ENCODE results near the gene CDH11. TPM values are rescaled to one million over a fixed set of nuclear protein-coding genes. Genes with fewer than 3 reads are reported as not detected.

Gene CDH11
- total and polyA plus RNA-seq, 8 donors: 2.2 to 171 (median 15.2) TPM

DNA sequence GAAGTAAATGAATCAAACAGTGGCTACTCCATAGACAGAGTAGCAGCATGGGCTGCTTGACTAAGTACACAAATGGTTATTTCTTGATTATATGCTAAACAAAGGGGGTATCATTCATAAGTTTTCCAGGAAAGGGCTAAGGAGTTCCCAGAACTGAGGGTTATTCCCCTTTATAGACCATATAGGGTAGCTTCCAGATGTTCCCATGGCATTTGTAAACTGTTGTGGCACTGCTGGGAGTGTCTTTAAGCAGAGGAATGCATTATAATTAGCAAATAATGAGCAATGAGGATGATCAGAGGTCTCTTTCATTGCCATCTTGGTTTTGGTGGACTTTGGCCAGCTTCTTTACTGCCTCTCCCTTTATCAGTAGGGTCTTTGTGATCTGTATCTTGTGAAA lies 105.1 kb downstream of the CDH11 start:
- intact Hi-C loops (cut with DNase I; ENCODE audit: low total_unique reads): no loop called here
- H3K4me3 ChIP-seq: no peak overlapping the region
- H3K9me3 ChIP-seq: no peaks in the 10 kb centered on the region
- H3K36me3 ChIP-seq: no peaks in the 10 kb centered on the region
- DNase-seq: no peak
- no peak overlapping the region for H3K27ac ChIP-seq
- TF ChIP-seq POLR2A (IDR thresholded peaks at IDR 0.05) (no peak), EP300 (IDR thresholded peaks at IDR 0.05) (no peak), POLR2AphosphoS5 (IDR thresholded peaks at IDR 0.05) (no peak)
- TF ChIP-seq, protein P1, sequence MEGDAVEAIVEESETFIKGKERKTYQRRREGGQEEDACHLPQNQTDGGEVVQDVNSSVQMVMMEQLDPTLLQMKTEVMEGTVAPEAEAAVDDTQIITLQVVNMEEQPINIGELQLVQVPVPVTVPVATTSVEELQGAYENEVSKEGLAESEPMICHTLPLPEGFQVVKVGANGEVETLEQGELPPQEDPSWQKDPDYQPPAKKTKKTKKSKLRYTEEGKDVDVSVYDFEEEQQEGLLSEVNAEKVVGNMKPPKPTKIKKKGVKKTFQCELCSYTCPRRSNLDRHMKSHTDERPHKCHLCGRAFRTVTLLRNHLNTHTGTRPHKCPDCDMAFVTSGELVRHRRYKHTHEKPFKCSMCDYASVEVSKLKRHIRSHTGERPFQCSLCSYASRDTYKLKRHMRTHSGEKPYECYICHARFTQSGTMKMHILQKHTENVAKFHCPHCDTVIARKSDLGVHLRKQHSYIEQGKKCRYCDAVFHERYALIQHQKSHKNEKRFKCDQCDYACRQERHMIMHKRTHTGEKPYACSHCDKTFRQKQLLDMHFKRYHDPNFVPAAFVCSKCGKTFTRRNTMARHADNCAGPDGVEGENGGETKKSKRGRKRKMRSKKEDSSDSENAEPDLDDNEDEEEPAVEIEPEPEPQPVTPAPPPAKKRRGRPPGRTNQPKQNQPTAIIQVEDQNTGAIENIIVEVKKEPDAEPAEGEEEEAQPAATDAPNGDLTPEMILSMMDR (IDR thresholded peaks at IDR 0.05): no peak
- no peaks in the 10 kb centered on the region for H3K4me1 ChIP-seq
- no peaks in the 10 kb centered on the region for H3K27me3 ChIP-seq

DNA sequence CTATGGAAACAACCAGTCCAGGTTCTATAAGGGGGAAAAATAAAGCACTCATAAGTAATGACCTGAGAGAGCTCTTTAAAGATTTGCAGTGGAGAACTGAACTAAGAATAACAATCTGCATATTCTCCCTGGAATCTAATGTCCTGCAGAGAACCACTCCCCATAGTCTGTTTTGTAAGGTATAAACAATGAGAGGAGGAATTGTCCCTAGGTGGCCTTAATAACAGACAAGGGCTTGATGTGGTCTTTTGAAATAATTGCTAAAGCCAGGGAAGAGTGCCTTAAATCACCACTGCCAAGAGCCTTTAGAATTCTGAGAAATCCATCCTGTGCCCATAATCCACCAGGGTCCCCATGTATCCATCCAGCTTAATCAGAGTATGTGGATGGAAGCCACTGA lies 106.3 kb downstream of the CDH11 start:
- no peaks in the 10 kb centered on the region for H3K27me3 ChIP-seq
- TF ChIP-seq, protein P1 (IDR thresholded peaks at IDR 0.05): no peak
- TF ChIP-seq POLR2A (IDR thresholded peaks at IDR 0.05) (no peak), EP300 (IDR thresholded peaks at IDR 0.05) (no peak), POLR2AphosphoS5 (IDR thresholded peaks at IDR 0.05) (no peak)
- intact Hi-C loops (cut with DNase I; ENCODE audit: low total_unique reads): no loop called here
- DNase-seq: no peak
- H3K4me1 ChIP-seq: no peaks in the 10 kb centered on the region
- H3K9me3 ChIP-seq: no peaks in the 10 kb centered on the region
- H3K4me3 ChIP-seq: no peak overlapping the region
- H3K27ac ChIP-seq: no peak overlapping the region
- no peaks in the 10 kb centered on the region for H3K36me3 ChIP-seq

DNA sequence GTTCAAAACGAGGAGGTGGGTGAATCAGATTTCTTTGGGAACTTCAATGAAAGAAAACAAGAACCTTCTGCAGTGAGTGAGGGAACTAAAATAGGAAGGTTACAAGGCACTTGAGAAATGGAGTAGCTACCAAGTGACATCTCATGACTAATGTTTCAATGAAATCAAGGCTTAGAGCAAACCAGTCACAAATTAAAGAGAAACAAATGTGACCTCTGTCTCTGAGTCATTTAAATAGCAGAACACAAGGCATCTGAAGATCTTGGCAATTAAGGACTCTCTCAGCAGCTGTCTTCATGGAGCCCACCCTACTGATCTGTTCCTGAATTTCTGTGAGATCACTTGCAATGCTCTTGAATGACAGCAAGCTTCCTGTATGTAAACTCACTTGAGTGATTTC lies 109.5 kb downstream of the CDH11 start:
- no peaks in the 10 kb centered on the region for H3K4me1 ChIP-seq
- no peak overlapping the region for H3K4me3 ChIP-seq
- no peaks in the 10 kb centered on the region for H3K27me3 ChIP-seq
- intact Hi-C loops (cut with DNase I; ENCODE audit: low total_unique reads): no loop called here
- 20 to 49% (median 39%) methylated on average over 1 of the region's 1 CpG for WGBS, 5 donors
- H3K9me3 ChIP-seq: no peaks in the 10 kb centered on the region
- no peak for DNase-seq
- H3K36me3 ChIP-seq: no peaks in the 10 kb centered on the region
- no peak overlapping the region for H3K27ac ChIP-seq
- TF ChIP-seq POLR2A (IDR thresholded peaks at IDR 0.05) (no peak), POLR2AphosphoS5 (IDR thresholded peaks at IDR 0.05) (peak in 1 of 3 donors; percentile 33)
- TF ChIP-seq, protein P1 (IDR thresholded peaks at IDR 0.05): no peak

DNA sequence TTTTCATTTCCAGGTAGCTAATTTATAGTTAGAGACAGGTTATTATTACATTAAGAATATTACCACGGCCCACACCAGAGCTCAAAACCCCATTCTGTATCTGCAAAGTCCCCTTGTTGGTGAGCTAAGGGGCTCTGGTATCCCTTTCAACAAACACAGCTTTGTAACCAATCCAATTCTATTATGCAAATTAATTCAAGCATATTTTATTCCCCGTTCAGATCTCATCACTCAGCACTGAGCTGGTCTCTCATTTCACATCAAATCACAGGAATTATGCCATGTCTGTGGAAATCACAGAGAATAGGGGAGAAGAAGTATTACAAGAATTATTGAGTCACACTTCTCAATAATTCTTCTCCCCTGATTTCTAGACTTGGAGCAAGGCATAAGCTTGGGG lies 111.7 kb downstream of the CDH11 start:
- H3K4me3 ChIP-seq: no peak overlapping the region
- TF ChIP-seq EP300 (IDR thresholded peaks at IDR 0.05): no peak
- TF ChIP-seq, protein P1 (IDR thresholded peaks at IDR 0.05): no peak
- TF ChIP-seq POLR2A (IDR thresholded peaks at IDR 0.05): no peak
- no peak for TF ChIP-seq POLR2AphosphoS5 (IDR thresholded peaks at IDR 0.05)
- intact Hi-C loops (cut with DNase I; ENCODE audit: low total_unique reads): no loop called here
- no peak for DNase-seq
- no peaks in the 10 kb centered on the region for H3K36me3 ChIP-seq
- 19 to 31% (median 25%) methylated on average over 2 of the region's 2 CpGs for WGBS, 5 donors
- no peaks in the 10 kb centered on the region for H3K27me3 ChIP-seq
- no peak overlapping the region for H3K27ac ChIP-seq
- H3K9me3 ChIP-seq: no peaks in the 10 kb centered on the region
- H3K4me1 ChIP-seq: no peaks in the 10 kb centered on the region

All from stomach (tissue), 9 donors.